Right lobe of liver (tissue), 4 donors: ENCODE data around the gene KRT7.

Experiments
- POLR2A ChIP-seq: fragments of 450-650 bp; IDR thresholded peaks from one replicate; pipeline ENCODE4 v1.6.1; 2017; ENCODE audit warnings: antibody characterized with exemption, mild to moderate bottlenecking
- TF ChIP-seq, protein P1 (sequence below), 4 donors: fragments of 200-600 bp in 3 of 4; fragments of 450-650 bp in 1 of 4; IDR thresholded peaks; one replicate each; pipeline versions ENCODE4 v1.5.1 to v1.8.0; 2016 to 2022; ENCODE audit warnings: antibody characterized with exemption in 4 of 4, mild to moderate bottlenecking in 2 of 4
- donor health status: DM: no; HTN: no; CAD: no.
- donor health status: DM: no; HTN: no; CAD: no.
- donor health status: DM: no; HTN: yes; CAD: no.

DNA sequence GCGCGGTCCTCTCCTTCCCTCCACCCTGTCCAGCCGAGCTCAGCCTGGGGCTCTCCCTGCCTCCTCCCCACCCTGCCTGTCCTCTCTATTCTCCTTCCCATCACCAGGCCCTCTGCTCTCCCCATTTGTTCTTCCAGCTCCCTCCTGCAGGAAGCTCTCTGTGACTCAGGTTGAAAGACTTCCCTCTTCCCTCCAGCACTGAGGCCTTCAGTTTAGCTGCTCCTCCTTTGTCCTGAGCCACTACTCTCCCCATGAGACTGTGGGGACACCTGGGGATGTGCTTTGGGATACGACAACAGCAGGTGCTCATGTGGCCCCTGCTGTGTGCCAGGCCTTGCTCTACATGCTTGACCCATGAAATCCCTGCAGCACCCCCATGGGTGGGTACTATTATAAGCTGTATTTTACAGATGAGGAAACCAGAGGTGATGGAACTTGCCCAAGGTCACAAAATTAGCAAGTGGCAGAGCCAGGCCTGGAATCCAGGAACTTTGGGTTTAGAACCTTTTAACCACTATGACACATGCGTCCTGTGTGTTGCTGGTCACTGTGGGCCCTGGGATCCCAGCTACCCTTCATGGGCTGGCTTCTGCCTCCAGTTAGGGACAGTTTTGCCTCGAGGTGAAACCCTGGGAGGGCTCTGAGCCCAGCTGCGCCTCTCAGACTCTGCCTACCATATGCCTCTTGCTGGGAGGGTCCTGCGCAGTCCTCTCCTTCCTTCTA is 46.8 kb upstream of the KRT7 start:
- TF ChIP-seq, protein P1, sequence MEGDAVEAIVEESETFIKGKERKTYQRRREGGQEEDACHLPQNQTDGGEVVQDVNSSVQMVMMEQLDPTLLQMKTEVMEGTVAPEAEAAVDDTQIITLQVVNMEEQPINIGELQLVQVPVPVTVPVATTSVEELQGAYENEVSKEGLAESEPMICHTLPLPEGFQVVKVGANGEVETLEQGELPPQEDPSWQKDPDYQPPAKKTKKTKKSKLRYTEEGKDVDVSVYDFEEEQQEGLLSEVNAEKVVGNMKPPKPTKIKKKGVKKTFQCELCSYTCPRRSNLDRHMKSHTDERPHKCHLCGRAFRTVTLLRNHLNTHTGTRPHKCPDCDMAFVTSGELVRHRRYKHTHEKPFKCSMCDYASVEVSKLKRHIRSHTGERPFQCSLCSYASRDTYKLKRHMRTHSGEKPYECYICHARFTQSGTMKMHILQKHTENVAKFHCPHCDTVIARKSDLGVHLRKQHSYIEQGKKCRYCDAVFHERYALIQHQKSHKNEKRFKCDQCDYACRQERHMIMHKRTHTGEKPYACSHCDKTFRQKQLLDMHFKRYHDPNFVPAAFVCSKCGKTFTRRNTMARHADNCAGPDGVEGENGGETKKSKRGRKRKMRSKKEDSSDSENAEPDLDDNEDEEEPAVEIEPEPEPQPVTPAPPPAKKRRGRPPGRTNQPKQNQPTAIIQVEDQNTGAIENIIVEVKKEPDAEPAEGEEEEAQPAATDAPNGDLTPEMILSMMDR (IDR thresholded peaks at IDR 0.05) = no peak
- TF ChIP-seq POLR2A = no peak
